Measurements from ENCODE around the gene TDRD9.

The TDRD9 gene

DNA sequence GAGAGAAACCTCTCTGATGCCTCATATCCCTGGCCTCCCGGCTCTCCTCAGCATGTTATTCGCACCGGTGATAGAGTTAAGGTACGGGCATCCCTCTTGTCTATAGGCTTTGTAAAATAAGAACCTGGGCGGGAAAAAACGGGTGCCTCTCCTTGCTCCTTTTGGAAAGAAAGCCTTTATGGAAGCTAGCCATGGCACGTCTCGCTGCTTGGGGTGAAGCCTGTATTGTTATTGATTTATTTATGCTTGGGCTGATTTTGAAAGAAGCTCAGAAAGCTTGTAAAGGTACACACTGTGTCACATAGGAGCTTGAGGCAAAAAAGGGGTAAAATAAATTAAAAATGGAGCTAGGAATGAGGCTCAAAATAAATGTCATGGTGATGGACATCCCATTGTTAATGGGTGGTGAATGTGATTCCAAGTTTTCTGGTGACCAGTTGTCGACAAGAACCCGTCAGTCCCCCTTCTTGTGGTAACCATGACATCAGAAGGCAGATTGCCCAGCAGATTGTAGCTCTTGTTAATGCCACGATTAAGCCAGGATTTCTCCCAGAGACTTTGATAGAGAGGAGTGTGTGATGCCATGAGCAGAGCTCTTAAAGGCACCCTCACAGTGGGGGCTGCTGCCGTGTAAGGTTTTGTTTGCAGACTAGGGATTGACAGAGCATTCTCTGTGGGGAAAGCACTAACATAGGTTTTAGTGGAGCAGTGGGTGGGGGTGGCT is 106.9 kb downstream of the TDRD9 start:
- no peak for DNase-seq

DNA sequence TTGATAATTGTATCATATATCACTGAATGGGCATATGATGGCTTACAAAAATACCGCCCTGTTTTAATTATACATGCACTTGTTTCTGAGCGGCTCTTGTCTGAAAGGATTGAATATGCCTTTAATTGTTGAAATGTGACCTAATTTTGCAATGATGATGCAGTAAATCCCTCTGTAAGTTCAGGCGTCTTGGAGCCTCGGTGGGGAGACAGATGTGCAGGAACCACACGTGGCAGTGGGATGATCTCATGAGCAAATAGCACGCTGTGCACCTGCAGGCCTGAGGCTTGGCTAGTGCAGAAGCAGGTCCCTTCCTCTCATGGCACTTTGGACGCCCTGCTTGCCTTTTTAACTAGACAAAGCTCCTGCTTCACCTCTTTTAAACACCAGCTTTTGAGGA is 108.0 kb downstream of the TDRD9 start:
- DNase-seq, result no peak

DNA sequence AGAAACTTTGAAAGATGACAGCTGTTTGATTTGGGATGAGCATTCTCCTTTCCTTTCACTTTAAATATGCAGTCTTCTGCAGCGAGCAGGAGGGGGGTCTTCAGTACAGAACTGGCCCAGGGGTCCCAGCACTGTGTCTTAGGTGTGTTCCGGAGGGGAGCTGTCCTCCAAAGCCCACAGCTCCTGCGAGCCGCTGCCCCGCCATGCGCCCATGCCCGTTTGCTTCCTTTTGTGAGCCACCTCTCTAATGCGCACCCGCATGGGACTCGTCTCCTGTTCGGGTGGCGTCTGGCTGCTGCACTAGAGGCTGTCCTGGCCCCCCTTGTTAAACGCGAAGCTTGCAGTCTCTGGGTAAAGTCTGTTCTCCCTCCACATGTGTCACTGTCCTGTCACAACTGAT is 108.8 kb downstream of the TDRD9 start:
- DNase-seq, result no peak

DNA sequence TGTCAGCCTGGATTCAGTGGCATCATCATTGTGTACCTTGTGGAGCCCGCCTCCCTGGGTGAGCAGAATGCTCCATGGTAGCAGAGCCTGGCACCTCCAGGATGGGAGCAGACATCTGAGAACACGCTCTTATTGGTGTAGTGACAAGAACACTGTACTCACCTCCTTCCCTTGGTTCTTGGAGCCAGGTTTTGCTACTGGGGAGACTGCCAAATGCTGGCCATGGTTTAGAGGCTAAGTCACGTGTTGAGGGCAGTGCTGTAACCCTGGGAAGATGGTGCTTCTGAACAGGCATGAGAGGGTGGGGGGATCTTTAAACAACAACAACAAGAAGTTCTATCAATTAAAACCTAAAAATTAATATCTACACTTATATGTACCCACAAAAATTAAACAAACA is 109.6 kb downstream of the TDRD9 start:
- no peak for DNase-seq

DNA sequence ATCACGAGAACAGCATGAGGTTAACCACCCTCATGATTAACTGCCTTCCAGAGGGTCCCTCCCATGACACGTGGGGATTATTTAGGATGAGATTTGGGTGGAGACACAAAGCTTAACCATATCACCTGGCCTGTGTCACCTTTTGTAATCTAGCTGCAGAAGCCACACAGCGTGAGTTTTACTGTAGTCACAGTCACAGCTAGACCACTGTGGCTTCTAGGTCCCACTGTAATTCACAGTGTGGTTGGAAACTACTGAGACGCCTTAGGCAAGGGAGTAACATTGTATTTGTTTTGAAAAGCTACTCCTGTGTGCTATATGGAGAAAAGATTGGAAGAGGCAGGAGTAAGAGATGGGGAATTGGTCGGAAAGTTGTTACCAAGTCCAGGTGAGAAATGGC is 111.0 kb downstream of the TDRD9 start:
- DNase-seq, result no peak

DNA sequence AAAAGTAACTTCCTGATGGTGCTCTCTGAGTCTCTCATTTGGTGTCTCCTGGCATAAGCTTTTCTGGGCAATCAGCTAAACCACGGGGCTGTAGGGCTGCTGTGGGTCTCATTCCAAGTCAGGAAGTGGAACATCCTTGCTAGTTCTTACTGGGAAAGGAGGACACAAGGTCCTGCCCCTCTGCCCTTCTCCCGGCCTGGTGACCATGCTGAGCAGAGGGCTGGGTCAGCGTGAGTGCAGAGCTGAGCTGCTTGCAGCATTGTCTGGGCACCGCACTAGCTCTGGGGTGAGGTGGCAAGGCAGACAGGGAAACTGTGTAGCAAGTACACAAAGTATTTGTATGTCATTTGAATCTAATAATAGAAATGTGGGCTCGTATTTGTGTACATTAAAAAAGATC is 112.3 kb downstream of the TDRD9 start:
- DNase-seq, result no peak

DNA sequence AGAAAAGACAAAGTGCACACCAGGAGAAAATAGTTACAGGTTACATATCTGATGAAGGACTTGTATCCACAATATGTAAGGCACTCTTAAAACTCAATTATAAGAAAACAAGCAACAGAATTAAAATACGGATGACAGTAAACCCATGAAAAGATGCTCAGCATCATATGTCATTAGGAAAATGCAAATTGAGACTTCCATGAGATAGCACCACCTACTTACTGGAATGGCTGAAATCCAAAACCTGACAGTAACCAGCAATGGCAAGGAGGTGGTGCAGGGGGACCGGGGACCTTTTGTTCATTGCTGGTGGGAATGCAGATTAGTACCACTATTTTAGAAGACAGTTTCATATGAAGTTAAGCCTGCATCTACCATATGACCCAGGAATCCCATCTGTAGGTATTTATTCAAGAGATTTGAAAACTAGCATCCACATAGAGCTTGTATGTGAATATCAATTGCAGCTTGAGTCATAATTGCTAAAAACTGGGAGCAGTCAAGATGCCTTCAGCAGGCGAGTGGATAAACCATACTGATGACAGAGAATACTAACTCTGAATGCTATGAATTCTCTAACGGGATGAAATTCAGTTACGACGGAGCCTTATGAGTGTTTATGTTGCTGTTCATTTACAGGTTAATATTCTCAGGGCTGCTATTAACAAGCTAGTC is 113.3 kb downstream of the TDRD9 start:
- DNase-seq, result no peak

DNA sequence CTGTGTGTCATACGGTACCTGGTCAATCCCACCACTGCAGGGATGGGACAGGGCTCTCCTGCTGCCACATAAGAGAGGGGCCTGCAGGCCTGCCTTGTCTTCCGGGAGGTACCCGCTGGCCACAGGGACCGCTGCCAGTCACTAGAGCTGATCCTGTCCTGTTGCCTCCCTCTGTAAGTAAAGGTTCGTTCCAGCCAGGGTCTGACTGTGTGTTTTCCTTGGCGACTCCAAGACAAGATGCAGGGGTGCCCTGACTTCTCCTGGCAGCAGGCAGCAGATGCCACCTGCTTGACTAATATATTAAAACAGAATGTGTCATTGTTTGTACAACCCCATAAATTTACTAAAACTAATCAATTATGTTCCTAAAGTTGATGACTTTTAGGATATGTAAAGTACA is 115.8 kb downstream of the TDRD9 start:
- no peak for DNase-seq

DNA sequence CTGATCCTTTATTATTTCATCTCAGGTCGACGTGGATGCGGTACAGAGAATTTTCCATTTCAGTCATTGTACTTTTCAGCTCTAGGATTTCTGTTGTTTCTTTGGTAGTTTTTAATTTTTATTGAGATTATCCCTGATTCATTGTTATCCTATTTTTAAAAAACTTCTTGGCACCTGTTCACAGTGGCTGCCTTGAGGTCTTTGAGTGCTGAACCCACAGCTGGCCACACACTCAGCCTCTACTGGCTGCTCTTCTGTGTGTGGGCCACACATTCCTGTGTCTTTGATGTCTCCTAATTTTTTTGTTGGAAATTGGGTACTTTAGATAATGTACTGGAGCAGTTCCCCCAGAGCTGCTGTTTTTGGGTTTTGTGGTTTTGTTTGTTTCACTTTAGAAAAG is 119.5 kb downstream of the TDRD9 start:
- no peak for DNase-seq

DNA sequence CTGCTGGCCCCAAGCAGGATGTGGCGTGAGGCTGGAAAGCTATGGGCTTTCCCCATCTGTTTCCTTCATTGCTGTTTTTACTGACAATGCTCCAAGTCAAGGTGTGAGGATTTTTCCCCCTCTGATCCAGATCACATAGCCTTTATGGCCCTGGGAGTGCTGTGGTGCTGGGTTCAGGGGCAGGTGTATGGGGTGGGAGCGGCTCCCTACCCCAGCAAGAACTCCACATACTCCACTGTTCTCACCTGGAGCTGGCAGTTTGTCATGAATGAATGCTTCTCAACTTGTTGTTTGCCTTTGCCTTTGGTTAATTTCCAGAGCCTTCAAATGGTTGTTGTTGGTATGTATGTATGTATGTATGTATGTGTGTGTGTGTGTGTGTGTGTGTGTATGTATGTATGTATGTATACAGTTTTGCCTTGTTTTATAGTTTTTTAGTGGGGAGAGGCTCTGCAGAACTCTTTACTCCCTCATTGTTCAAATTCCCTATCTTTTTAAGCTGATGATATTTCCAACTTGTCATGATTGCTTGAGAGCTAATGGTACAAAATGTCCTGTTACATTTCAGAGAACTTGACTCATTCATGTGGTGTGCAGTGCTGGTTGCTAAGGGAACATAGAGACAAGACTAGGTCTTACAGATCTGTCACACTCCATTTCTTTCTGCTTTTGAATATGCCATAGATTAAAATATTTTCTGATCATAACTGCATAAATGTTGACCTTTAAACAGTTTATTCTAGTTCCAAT is 120.7 kb downstream of the TDRD9 start:
- no peak for DNase-seq

DNA sequence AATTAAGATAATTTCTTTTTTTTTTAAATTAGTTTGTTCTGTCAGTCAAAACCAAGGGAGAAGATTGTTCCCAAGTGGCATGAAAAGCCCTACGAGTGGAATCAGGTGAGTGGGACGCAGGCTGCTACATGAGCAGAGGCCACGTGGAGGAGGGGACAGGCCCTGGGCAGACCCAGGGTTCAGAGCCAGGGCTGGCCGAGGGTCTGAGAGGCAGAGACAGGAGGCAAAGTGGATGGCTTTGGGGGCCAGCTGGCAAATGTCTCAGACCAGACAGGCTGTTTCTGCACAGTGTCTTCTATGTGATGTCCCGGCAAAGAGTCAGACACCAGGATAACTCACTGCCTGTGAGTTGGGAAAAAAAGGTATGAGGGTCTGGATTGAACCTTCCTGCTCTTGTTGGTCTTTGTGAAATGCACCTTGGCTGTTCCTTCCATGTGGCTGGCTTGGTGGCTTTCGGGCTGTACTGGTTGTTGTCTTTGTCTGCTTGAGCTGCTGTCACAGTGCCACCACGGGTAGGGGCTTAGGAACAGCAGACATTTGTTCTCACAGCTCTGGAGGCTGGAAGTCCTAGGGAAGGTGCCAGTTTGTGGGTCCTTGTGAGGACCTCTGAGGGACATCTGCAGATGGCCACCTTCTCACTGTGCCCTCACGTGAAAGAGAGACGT is 121.5 kb downstream of the TDRD9 start:
- DNase-seq, result no peak

DNA sequence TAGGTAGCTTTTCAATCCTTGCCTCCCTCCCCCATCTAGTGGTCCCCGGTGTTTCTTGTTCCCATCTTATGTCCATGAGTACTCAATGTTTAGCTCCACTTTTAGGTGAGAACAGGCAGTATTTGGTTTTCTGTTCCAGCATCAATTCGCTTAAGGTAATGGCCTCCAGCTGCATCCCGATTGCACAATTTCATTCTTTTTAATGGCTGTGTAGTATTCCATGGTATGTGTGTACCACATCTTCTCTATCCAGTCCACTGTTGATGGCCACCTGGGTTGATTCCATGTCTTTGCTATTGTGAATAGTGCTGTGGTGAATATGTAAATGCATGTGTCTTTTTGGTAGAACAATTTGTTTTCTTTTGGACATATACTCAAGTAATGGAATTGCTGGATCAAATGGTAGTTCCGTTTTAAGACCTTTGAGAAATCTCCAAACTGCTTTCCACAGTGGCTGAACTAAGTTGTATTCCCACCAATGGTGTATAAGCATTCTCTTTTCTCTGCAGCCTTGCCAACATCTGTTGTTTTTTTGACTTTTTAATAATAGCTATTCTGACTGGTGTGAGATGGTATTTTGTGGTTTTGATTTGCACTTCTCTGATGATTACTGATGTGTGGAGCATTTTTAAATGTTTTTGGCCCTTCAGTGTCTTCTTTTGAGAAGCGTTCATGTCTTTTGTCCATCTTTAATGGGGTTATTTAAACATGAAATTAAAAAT is 123.0 kb downstream of the TDRD9 start:
- no peak for DNase-seq

DNA sequence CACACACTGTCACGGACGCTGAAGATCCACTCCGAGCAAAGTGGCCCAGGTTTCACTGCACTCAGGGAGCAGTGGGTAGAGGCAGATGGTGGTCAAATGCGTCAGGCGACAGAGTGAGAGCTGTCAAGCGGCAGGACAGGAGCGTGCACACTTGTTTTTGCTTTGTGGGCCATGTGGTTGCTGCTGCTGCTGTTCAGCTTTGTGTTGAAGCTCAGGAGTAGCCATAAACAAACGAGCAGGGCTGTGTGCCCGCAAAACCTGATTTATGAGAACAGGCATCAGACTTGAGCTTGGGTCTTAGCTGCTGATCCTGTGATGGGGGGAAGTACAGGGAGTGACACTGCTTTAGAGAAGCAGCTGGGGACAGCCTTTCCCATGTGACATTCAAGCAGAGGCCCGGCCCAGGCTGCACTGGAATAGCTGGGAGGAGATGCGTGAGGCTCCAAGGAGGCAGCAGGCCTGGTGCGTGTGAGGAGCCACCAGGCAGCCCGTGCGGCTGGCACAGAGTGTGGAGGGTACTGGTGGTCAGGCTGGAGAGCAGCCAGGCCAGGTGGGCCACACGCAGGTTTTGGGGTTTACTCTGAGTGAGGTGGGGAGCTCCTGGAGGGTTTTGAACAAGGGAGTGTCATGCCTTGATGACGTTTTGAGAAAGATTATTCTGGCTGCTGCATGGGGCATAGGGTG is 126.1 kb downstream of the TDRD9 start:
- no peak for DNase-seq

DNA sequence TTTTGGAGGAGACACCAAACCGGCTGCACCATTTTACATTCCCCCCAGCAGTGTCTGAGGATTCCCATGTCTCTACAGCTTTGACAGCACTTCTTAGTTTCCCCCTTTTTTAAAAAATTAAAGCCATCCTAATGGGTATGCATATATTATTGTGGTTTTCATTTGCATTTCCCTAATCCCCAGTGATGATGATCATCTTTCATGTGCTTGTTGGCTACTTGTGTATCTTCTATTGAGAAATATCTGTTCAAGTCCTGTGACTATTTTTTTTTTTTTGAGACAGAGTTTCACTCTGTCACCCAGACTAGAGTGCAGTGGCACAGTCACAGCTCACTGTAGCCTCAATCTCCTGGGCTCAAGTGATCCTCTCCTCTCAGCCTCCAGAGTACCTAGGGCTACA is 134.0 kb downstream of the TDRD9 start:
- DNase-seq, result no peak

DNA sequence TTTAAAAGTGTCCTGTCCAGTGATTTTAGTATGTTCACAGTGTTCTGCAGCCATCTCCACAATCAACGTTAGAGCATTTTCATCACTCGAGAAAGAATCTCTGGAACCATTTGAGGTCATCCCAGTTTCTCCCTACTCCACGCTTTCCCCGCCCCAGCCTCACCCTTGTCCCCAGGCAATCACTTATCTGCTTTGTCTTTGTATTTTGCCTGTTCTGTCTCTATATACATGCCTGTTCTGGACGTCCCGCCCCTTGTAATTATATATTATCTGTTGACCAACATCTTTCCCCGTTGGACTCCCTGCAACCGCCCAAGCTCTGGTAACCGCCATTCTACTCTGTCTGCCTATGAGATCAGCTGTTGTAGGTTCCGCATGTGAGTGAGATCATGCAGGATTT is 135.7 kb downstream of the TDRD9 start:
- DNase-seq, result no peak

DNA sequence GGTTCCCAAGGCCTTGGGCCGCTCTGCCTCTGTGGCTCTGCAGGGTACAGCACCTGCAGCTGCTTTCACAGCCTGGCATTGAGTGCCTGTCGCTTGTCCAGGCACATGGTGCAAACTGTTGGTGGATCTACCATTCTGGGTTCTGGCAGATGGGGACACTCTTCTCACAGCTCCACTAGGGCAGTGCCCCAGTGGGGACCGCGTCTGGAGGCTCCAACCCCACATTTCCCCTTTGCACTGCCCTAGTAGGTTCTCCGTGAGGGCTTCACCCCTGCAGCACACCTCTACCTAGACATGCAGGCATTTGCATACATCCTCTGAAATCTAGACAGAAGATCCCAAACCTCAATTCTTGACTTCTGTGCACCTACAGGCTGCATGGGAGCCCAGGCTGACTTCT is 138.0 kb downstream of the TDRD9 start:
- DNase-seq, result no peak

DNA sequence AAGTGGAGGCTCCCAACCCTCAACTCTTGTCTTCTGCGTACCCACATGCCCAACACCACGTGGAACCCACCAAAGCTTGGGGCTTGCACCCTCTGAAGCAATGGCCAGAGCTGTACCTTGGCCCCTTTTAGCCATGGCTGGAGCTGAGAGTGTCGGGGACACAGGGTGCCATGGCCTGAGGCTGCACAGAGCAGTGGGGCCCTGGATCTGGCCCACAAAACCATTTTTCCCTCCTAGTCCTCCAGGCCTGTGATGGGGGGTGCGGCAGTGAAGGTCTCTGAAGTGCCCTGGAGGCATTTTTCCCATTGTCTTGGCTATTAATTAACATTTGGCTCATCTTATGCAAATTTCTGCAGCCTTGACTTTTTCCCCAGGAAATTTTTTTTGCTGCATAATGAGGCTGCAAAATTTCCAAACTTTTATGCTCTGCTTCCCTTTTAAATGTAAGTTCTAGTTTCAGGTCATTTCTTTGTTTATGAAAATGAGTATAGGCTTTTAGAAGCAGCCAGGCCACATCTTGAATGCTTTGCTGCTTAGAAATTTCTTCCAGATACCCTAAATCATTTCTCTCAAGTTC is 138.6 kb downstream of the TDRD9 start:
- no peak for DNase-seq

DNA sequence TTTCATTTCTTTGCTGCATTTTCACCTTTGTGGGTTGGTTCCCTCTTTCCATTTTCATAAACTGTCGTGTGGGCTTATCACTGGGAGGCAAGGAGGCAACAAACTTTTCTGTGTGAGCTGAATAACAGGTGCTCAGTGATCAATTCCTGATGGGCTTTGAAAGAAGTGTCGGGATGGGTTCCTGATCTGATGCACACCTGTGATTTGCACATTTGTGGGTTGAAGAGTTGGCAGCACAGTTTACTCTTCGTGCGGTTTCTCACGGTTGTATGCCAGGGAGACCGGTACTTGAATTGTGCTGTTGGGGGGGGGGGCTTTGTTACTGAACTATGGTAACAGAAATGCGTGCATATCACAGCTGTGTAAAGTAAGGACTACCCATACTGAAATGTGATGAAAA is 141.3 kb downstream of the TDRD9 start:
- no peak for DNase-seq

DNA sequence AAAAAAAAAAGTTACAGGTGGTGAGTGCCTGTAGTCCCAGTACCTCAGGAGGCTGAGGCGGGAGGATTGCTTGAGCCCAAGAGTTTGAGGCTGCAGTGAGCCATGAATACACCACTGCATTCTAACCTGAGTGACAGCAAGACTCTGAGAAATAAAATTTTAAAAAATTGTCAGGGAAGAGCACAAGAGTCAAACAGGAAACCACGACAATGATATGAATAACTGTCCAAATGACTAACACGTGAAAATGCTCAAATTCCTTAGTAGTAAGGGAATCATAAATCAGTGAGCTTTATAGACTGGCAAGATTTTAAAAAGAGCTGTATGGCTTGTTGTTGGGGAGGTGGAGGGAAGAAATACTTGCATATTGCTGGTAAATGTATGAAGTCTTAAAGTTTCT is 144.3 kb downstream of the TDRD9 start:
- no peak for DNase-seq

DNA sequence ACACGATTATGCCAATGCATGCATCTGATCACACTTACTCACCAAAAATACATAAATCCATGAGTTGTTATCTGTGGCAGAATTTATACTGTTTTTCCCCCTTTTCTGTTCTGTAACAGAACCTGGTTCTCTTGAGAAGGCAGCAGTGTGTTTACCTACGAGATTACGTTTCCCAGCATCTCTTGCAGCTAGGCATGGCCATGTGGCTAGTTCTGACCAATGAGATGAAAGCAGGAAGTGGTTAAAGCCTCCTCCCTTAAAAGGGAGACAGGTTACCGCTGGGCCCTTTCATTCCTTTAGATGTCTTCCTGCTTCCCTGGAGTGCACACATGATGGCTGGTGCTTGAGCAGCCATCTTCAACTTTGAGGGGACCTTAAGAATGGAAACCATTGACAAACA is 145.5 kb downstream of the TDRD9 start:
- no peak for DNase-seq

DNA sequence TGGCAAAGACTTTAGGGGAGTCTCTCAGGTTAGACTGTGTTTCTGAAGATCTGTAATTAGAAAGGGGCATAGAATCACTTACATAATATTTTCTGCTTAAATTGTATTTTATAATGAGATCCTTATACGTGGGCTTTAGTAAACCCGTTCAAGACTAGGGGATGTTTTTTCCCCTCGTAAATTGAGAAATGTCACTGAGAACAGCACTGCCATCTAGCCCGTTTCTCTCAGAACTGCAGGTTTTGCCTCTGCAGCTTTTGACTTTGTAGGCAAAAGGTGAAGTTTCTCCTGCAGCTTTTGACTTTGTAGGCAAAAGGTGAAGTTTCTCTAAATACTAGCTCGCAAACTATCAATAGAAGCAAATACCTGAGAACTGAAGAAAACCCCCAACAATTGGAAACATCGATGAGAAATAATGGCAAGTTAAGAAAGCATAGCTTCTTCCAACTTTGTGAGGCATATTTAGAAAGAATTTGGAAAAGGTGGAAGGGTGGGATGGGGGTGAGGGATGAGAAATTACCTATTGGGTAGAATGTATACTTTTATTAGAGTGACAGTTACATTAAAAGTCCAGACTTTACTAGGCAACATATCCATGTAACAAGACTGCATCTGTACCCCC is 147.4 kb downstream of the TDRD9 start:
- DNase-seq, result no peak

DNA sequence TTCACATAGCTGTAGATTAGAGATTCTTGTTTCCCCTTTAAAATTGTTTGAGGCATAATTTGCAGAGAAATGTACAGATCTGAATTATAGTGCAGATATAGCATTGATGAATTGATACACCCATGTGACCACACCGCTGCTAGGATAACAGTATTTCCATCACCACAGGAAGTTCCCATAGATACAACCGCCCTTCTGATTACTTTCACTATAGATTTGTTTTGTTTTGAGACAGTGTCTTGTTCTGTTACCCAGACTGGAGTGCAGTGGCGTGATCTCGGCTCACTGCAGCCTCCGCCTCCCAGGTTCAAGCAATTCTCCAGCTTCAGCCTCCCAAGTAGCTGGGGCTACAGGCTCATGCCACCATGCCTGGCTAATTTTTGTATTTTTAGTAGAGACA is 148.5 kb downstream of the TDRD9 start:
- no peak for DNase-seq

Data from stimulated activated CD4-positive, alpha-beta T cell treated with anti-CD3 and anti-CD28 coated beads, Interleukin-1b, Interleukin-23, amount 100 ng/mL, for 48 hours (primary cell).